Fibroblast of mammary gland (primary cell): Measurements from ENCODE around the gene MINAR1.

ENCODE experiments used
- DNase-seq: peaks from one replicate; pipeline ENCODE4 v3.0.0-alpha.2; 2010; ENCODE audit warnings: low read depth
- H3K4me3 ChIP-seq: 2 replicates; pipeline ENCODE4 v1.5.1; 2011; ENCODE audit warnings: low read depth, mild to moderate bottlenecking, low read length, moderate library complexity; ENCODE audit not compliant: control insufficient read depth
- TF ChIP-seq, protein P1 (sequence below): conservative IDR thresholded peaks from 2 replicates; pipeline ENCODE4 v1.5.1; 2011; ENCODE audit warnings: low read depth, low read length, inconsistent platforms; ENCODE audit not compliant: control insufficient read depth, insufficient read depth

The MINAR1 gene, protein sequence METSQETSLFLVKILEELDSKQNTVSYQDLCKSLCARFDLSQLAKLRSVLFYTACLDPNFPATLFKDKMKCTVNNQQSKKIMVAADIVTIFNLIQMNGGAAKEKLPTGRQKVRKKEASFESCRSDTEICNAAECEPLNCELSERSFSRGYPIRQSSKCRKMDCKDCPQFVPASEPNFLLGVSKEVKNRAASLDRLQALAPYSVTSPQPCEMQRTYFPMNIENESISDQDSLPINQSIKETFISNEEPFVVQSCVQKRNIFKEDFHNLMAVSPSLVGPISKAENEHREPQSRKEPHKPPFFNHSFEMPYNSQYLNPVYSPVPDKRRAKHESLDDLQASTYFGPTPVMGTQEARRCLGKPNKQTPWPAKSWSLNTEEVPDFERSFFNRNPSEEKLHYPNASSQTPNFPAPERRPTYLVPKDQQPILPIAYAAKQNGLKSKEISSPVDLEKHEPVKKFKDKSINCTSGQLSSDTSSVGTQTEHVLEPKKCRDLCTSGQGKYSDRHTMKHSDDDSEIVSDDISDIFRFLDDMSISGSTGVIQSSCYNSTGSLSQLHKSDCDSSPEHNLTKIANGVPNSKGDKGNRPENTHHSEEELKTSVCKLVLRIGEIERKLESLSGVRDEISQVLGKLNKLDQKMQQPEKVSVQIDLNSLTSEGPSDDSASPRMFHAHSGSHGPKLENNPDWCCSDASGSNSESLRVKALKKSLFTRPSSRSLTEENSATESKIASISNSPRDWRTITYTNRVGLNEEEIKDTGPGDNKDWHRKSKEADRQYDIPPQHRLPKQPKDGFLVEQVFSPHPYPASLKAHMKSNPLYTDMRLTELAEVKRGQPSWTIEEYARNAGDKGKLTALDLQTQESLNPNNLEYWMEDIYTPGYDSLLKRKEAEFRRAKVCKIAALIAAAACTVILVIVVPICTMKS

DNA sequence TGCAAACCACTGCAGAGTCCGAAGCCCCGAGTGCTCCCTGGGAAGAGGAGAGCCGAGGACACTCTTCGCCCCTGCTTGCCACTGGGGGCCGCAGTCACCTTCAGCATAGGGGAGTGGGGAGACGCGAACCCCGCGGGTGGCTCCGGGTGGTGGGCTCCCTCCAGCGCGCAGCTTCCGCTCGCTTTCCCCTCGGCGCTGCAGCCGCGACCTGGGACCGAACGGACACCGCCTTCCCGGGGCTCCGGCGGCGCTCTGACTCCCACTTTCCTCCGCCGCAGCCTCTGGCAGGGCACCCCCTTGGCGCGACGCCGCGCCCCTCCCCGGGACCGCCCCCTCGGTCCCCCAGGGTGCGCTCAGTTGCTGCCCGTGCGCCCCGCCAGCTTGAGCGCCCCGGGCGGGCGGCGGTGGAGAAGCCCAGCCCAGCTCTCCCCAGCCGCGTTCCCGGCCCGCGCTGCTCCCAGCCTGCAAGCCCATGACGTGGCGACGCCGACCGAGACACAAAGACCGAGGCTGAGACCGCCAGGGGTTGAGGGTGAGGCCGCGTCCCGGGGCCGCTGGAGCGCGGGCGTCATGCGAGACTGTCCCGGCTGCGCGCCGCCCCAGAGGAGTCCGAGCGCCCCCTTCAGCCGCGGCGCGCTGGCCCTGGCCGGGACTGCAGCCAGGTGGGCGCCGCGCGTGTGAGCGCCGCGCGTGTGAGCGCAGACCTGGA is at the start of gene MINAR1:
Gene MINAR1, plus strand, starts transcription at position 701 of the 709 bp plus-strand sequence. CDS start 23,812 bp downstream, outside the sequence.
- H3K4me3 ChIP-seq, result peak within 1 kb of the TSS; percentile 44
- peak; percentile 53 for DNase-seq
- TF ChIP-seq, protein P1, sequence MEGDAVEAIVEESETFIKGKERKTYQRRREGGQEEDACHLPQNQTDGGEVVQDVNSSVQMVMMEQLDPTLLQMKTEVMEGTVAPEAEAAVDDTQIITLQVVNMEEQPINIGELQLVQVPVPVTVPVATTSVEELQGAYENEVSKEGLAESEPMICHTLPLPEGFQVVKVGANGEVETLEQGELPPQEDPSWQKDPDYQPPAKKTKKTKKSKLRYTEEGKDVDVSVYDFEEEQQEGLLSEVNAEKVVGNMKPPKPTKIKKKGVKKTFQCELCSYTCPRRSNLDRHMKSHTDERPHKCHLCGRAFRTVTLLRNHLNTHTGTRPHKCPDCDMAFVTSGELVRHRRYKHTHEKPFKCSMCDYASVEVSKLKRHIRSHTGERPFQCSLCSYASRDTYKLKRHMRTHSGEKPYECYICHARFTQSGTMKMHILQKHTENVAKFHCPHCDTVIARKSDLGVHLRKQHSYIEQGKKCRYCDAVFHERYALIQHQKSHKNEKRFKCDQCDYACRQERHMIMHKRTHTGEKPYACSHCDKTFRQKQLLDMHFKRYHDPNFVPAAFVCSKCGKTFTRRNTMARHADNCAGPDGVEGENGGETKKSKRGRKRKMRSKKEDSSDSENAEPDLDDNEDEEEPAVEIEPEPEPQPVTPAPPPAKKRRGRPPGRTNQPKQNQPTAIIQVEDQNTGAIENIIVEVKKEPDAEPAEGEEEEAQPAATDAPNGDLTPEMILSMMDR, result no peak

DNA sequence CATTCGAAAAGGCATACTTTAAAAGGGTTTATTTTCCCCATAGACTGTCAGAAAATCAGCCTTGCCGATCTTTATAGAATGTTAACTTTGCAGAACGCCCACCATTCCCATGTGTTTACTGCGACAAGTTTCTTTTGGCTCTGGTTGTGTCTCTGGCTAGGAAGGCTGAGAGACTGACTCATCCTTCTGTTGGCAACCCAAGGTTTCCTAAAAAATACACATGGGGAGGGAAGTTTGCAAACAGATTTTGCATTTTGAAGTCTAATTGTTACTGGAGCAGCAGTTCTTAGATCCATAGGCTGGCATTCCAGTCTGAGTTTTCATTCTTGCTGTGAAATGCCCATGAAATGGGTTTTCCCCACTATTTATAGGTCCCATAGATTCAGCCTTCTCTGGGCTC is 37.9 kb upstream of the MINAR1 start:
- H3K4me3 ChIP-seq, result no peak overlapping the region
- TF ChIP-seq, protein P1, result no peak
- DNase-seq, result peak; percentile 71

DNA sequence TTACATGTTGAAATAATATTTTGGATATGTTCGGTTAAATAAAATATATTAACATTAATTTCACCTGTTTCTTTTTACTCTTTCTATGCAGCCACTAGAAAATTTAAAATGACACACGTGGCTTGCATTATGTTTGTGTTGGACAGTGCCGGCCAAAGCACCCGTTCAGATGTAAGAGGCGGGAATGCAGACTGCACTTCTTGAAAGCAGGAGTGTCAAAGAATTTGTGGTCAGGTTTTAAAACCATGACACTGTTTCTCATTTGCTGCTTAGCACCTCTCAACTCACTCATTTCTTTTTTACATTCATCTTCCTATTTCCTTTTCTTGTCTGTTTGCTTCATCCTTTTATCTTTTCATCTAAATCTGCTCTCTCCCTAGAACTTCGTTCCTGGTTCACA is 35.3 kb upstream of the MINAR1 start:
- DNase-seq, result no peak
- no peak overlapping the region for H3K4me3 ChIP-seq
- TF ChIP-seq, protein P1, result no peak

DNA sequence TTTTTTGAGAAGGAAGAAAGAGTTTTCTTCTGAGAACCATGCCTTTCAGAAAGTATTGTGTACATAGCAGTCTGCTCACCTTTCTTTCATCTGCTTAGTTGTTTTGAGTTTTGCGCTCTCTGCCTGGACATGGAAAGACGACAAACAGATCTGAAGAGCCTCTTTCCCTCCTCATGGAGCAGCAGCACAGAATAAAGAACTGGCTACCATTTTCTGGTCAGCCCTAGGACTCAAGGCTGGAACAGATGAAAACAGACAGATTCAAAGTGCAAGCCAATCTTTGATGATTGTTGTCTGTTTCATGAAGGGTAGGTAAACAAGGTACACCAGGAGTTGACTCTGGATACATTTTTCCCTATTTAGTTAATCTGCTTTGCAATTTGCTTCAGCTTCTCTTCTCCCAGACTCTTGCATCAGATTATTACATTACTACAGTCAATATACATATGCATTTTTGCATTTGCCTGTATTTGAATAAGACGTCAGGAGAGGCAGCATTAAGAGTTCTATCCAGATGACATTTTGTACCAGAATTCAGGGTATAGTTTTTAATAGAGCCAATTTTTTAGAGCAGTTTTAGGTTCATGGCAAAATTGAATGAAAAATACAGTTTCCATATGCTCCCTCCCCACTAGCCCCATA is 34.7 kb upstream of the MINAR1 start:
- no peak overlapping the region for H3K4me3 ChIP-seq
- TF ChIP-seq, protein P1, result no peak
- no peak for DNase-seq

DNA sequence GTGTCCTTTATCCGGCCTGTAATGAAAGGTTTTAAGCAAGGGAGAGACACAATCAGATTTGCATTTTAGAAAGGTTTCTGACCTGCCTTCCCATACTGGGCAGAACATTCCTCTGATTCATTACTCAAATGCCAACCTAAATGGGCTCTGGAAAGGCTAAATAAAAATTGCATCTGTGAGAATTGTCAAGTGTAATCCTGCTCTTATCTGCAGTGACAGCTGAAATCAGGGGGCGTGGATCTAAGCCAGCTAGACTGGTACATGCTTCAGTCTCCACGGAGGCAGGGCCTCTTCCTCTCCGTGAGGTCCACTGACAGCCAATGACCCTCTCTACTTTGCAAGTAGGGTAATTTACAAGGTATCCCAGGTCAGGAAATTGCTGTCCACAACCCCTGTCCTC is 32.5 kb upstream of the MINAR1 start:
- H3K4me3 ChIP-seq, result no peak overlapping the region
- no peak for DNase-seq
- TF ChIP-seq, protein P1, result no peak

DNA sequence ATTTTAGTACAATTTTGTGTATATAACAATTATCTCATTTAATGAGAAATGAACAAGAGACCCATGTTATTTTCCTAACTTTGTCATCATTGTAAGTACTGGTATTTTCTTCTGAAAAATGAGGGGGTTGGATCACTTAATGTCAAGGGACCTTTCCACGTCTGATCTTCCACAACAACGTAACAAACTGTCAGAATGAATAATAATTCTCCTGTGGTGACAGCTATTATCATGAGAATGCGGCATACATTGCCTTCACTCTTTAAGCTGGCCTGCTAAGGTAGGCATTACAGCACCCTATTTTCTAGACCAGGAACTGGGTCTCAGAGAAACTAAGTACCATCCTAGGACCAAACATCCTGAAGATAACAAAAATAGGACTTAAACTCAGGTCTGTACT is 31.5 kb upstream of the MINAR1 start:
- DNase-seq, result no peak
- TF ChIP-seq, protein P1, result no peak
- no peak overlapping the region for H3K4me3 ChIP-seq
